Vagina (tissue), 2 donors: ENCODE measurements around the gene NCOA3.

Experiments used
- CTCF ChIP-seq, 3 experiments: fragments of 450-650 bp in 2 of 3; fragments of 200-600 bp in 1 of 3; sonication (generic) in 1 of 3; IDR thresholded peaks; one replicate each; pipeline ENCODE4 v1.5.1; 2017 to 2019; ENCODE audit warnings: antibody characterized with exemption in 3 of 3, mild to moderate bottlenecking in 2 of 3, moderate library complexity in 2 of 3
- POLR2AphosphoS5 ChIP-seq, 2 donors: sonication (generic); formaldehyde crosslinking; IDR thresholded peaks; one replicate each; pipeline ENCODE4 v1.9.0; 2017; ENCODE audit warnings: antibody characterized with exemption in 2 of 2, mild to moderate bottlenecking in 2 of 2, low read depth in 1 of 2; ENCODE audit not compliant: insufficient read depth in 1 of 2

- TF ChIP-seq CTCF (IDR thresholded peaks at IDR 0.05): no peak
- no peak for TF ChIP-seq POLR2AphosphoS5 (IDR thresholded peaks at IDR 0.05; ENCODE audit: insufficient read depth in 1 of 2, low read depth in 1 of 2)
Measured at GRCh38 chr20:47667531-47668312, 166.0 kb downstream of the NCOA3 start.
